OCI-LY3 (cell line): Measurements from ENCODE around the gene CNP.

Experiments
- CTCF ChIP-seq: fragments of 200-600, 300-600 bp; sonication (generic); IDR thresholded peaks from 2 replicates; pipeline ENCODE4 v1.5.1; 2014; ENCODE audit warnings: antibody characterized with exemption, low read length, low read depth
- EZH2phosphoT487 ChIP-seq: fragments of 200-600 bp; shearing (Covaris generic); IDR thresholded peaks from 2 replicates; pipeline ENCODE4 v1.6.1; 2018; ENCODE audit warnings: antibody characterized with exemption, mixed run types, low read depth

- no peak for TF ChIP-seq CTCF
- no peak for TF ChIP-seq EZH2phosphoT487
Observed at GRCh38 chr17:42018988-42019387, 52.4 kb downstream of the CNP start.
